AG10803 (cell line): ENCODE results near the gene ZNF836.

Experiments
- DNase-seq: peaks from one replicate; pipeline ENCODE4 v3.0.0; 2010; ENCODE audit warnings: low read depth
- H3K4me3 ChIP-seq: 2 replicates; pipeline ENCODE4 v1.5.1; 2011; ENCODE audit warnings: mild to moderate bottlenecking, low read length, control low read depth
- TF ChIP-seq, protein P1 (sequence below): conservative IDR thresholded peaks from 2 replicates; pipeline ENCODE4 v1.5.1; 2011; ENCODE audit warnings: mild to moderate bottlenecking, low read length, control low read depth, inconsistent platforms

ZNF836 gene

DNA sequence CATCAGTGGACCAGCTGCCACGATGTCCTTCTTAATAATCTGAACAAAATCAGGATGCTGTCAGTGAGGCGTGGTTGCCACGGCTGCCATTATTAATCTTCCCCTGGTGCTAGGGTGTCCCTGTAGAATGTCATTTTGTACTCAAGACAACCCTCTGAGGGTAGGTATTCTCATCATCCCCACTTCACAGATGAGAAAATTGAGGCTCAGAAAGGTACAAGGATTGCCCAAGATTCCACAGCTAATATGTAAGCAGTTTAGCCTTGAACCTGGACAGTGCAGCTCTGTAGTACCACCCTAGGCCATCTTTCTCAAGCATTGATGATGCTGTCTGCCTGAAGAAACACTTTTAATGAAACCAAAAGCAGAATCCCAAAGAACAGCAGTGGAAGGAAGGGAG, 26.5 kb upstream of the ZNF836 start:
- no peak for DNase-seq
- TF ChIP-seq, protein P1, sequence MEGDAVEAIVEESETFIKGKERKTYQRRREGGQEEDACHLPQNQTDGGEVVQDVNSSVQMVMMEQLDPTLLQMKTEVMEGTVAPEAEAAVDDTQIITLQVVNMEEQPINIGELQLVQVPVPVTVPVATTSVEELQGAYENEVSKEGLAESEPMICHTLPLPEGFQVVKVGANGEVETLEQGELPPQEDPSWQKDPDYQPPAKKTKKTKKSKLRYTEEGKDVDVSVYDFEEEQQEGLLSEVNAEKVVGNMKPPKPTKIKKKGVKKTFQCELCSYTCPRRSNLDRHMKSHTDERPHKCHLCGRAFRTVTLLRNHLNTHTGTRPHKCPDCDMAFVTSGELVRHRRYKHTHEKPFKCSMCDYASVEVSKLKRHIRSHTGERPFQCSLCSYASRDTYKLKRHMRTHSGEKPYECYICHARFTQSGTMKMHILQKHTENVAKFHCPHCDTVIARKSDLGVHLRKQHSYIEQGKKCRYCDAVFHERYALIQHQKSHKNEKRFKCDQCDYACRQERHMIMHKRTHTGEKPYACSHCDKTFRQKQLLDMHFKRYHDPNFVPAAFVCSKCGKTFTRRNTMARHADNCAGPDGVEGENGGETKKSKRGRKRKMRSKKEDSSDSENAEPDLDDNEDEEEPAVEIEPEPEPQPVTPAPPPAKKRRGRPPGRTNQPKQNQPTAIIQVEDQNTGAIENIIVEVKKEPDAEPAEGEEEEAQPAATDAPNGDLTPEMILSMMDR, result no peak
- H3K4me3 ChIP-seq, result no peak overlapping the region

DNA sequence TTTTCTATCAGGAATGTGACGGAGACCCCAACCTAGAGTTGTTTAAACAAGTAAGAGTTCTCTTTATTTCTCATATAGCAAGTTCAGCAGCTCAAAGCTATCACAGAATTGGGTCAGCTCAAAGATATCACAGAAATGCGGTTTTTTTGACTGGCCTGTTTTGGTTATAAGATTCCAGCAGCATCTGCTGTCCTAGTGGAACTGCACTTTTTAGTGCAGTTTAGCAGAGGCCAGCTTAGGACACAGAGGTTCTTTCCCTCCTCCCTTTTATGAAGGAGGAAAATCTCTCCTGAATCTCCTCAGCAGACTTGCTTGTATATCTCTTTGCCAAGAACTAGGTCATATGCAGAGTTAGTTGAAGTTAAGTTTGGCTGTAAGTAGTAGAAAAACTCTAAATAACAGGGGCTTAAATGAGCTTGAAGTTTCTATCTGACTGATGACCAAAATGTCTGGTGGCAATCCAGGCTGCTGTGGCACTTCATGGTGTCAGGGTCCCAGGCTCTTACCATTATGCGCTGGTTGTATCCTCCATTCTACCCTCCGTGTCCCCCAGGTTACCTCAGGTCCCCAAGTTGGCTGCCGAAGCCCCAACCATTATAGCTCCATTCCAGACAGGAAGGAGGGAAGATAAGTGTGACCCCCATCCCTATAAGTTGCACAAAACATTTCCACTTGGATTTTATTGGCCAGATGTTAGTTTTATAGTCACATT, 25.0 kb upstream of the ZNF836 start:
- TF ChIP-seq, protein P1, result no peak
- no peak overlapping the region for H3K4me3 ChIP-seq
- no peak for DNase-seq

DNA sequence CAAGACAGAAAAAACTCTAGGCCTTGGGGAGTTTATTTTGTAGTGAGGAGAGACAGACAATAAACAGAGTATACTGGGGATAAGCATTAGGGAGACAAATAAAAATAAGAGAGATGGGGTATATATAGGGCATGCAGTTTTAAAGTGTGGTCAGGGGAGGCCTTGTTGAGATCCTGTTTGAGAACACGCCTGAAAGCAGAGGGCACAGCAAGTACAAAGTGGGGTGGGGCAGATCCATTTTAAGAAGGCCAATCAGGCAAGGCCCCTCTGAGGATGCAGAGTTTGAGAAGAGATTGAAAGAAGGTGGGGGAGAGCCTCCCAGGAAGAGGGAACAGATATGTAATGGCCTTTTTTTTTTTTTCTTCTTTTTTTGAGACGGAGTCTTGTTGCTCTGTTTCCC, 20.5 kb upstream of the ZNF836 start:
- TF ChIP-seq, protein P1, result no peak
- no peak overlapping the region for H3K4me3 ChIP-seq
- no peak for DNase-seq

DNA sequence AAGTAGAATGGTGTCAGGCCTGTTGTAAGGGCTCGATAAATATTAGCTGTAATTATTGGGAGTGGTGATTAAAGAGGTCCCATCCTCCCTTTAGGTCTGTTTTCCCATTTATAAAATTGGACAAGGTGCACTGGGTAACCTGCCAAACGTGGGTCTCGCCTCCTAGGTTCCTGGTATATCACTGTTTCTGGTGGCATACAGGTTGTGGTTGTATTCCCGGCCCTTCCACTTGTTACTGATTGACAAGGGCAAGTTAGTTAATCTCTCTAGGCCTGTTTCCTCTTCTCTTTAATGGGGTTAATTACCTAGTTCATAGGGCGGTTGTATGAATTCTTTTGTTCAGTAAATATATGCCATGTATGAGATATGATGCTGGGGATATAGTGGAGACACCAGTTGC, 20.0 kb upstream of the ZNF836 start:
- DNase-seq, result no peak
- peak overlapping the region; percentile 90 for H3K4me3 ChIP-seq
- TF ChIP-seq, protein P1, result no peak

DNA sequence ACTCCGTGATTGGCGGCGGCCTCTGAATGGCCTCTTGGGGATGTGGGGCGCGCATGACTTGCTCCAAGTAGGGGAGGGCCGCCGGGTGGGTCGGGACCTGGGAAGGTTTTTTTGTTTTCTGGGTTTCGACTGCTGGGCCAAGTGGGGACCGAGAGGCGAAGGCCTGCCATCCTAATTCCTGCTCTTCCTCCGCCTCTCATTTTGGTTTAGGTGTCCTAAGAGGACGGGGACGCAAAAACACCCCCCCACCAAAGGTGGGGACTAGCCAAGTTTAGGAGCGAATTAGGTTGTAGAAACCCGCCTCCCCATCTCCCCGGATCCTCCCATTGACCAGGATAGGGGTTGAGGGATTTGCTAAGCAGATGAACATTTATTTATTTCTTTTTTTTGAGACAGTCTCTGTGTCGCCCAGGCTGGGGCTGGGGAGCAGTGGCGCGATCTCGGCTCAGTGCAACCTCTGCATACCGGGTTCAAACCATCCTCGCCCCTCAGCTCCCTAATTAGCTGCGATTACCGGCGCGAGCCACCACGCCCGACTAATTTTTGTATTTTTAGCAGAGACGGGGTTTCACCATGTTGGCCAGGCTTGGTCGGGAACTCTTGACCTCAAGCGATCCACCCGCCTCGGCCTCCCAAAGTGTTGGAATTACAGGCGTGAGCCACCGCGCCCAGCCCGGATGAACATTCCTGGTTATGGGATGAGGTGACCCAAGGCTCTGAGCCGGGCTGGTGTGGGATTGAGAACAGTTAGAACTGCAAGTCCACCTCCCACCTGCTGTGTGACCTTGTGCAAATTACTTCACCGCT, 19.3 kb upstream of the ZNF836 start:
- peak overlapping the region; percentile 90 for H3K4me3 ChIP-seq
- TF ChIP-seq, protein P1, result no peak
- peak; percentile 46 for DNase-seq

DNA sequence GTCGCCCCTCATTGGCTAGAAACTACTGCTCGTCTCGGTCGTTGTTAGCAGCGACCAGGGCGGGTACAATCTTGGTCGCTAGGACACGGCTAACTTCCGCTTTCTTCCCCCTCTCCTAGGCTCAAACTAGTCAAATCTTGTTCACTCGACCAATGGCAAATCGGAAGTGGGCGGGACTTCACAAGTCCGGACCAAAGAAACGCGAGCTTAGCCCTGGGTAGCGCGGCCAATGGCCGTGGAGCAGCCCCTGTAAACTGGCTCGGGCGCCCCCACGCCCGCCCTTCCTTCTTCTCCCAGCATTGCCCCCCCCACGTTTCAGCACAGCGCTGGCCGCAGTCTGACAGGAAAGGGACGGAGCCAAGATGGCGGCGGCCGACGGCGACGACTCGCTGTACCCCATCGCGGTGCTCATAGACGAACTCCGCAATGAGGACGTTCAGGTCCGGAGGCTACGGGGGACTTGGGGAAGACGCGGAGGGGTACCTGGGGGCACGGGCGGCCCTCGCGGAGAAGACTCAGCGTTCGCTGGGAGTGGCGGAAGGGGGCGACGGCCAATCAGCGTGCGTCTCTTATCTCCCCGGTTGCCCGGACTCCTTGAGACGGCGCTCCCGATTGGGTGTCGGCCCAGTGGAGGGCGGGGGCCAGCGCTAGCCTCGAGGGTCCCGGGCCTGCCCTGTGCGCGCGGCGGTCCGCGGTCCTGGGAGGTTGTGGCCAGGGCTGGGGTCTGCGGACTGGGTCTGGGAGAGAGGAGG, 18.5 kb upstream of the ZNF836 start, which contains the start of gene PPP2R1A:
Gene PPP2R1A (plus strand): TSS at position 318 of the 752 bp plus-strand sequence. CDS start 45 bp downstream, at position 363.
- TF ChIP-seq, protein P1, result no peak
- peak; percentile 100 for DNase-seq
- peak within 1 kb of the TSS; percentile 90 for H3K4me3 ChIP-seq
